Natural killer cell treated with Interleukin-12 subunit alpha and Interleukin-12 subunit beta and Interleukin-15 and Interleukin-18, amount 100 ng/mL, for 72 hours (primary cell): Measurements from ENCODE around the gene KCNIP4. TPM values are rescaled to one million over a fixed set of nuclear protein-coding genes. Genes with fewer than 3 reads are reported as not detected.

Source experiments
- ATAC-seq, 2 donors: fragments of 150-1000 bp; cut with Tn5 transposase in 1 of 2; sonication (Bioruptor Pico), chemical (Tn5 transposase) in 1 of 2; 2 replicates each; pipeline ENCODE4 v1.10.0; 2021
- DNase-seq: peaks from one replicate; pipeline ENCODE4 v3.0.0; 2022; ENCODE audit warnings: low spot score
- H3K27ac Mint-ChIP-seq, 2 donors: 1 replicate in 1 of 2; 2 replicates in 1 of 2; pipeline ENCODE4 v1.8.0; 2022; ENCODE audit warnings: mixed read lengths in 2 of 2, mild to moderate bottlenecking in 1 of 2, moderate library complexity in 1 of 2
- H3K27me3 Mint-ChIP-seq, 2 donors: 1 replicate in 1 of 2; 2 replicates in 1 of 2; pipeline ENCODE4 v1.8.0; 2022; ENCODE audit warnings: mixed read lengths in 2 of 2
- H3K36me3 Mint-ChIP-seq: one replicate; pipeline ENCODE4 v1.8.0; 2022; ENCODE audit warnings: mixed read lengths
- H3K4me1 Mint-ChIP-seq, 2 donors: 1 replicate in 1 of 2; 2 replicates in 1 of 2; pipeline ENCODE4 v1.8.0; 2022; ENCODE audit warnings: low read depth in 2 of 2, mixed read lengths in 2 of 2, mild to moderate bottlenecking in 1 of 2
- H3K4me3 Mint-ChIP-seq: one replicate; pipeline ENCODE4 v1.8.0; 2022; ENCODE audit warnings: mixed read lengths
- H3K9me3 Mint-ChIP-seq: 2 replicates; pipeline ENCODE4 v1.8.0; 2022; ENCODE audit warnings: mixed read lengths
- total RNA-seq, 2 donors: library from RNA; stranded (reverse); gene quantifications; one replicate each; pipeline ENCODE4 v1.2.3, GENCODE V29; 2022

The KCNIP4 gene
- total RNA-seq, 2 donors from 2014 or later = not detected

DNA sequence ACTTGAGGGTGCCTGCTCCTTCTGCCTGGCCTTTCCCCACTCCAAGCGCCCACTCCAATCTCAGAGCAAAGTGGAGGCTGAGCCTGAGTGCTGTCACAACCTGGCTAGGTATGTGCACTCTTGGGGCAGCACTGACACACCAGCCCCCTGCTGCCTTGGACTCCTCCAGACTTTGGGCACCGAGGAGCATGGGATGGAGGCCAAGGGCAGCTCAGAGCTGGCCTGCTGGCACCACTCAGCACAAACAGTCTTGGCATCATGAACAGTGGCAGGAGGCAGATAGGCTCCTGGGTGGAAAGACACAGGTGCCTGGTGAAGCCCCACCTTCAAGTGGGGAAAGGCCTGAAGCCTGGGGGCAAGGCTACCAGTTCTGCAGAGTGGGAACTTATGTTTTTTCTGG lies 91.8 kb downstream of the KCNIP4 start:
- no peaks in the 10 kb centered on the region for H3K36me3 Mint-ChIP-seq
- no peak for DNase-seq
- ATAC-seq = no peak
- H3K4me3 Mint-ChIP-seq = no peak overlapping the region
- no peaks in the 10 kb centered on the region for H3K4me1 Mint-ChIP-seq
- H3K27me3 Mint-ChIP-seq = no peaks in the 10 kb centered on the region
- peaks cover 3% of the 10 kb centered on the region for H3K9me3 Mint-ChIP-seq
- no peak overlapping the region for H3K27ac Mint-ChIP-seq

DNA sequence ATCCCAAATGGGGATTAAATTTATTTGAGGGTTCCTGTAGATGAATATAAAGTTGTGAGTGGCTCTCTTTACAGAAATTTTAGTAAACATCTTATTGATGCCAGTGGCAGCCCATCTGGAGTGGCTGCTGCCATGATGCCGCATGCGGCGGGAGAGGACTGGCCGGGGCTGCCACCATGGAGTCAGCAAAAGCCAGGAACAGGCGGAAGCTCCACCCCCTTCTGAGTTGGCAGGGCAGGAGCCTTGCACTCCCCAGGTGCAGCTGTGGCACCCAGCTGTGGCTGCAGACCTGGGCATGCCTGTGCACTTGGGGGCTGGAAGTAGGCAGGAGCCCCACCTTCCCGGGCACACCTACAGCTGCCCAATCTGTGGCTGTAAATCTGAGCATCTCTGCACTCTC lies 92.3 kb downstream of the KCNIP4 start:
- Mint-ChIP-seq H3K4me1 (no peaks in the 10 kb centered on the region), H3K4me3 (no peak overlapping the region), H3K9me3 (peaks cover 3% of the 10 kb centered on the region), H3K36me3 (no peaks in the 10 kb centered on the region), H3K27ac (no peak overlapping the region), H3K27me3 (no peaks in the 10 kb centered on the region)
- no peak for ATAC-seq
- DNase-seq = no peak

DNA sequence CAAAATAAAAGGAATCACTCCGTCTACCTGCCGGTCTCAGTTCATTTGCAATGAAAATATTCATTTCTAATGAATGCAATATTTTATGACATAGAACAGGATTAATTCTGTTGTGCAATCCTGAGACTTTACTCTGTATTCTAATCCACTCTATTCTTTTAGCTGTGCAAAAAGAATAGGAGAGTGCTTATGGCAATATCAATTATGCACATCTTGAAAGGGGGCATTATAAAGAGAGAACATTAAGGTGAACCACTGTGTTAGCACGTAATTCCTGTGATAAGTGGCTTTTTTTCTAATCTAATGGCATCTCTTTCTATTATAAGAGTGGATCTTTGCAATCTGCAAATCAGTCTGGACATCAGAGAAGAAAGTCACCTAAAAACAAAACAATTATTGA lies 99.5 kb downstream of the KCNIP4 start:
- Mint-ChIP-seq H3K9me3 (peaks cover 3% of the 10 kb centered on the region), H3K4me3 (no peak overlapping the region), H3K27ac (no peak overlapping the region), H3K4me1 (no peaks in the 10 kb centered on the region), H3K27me3 (no peaks in the 10 kb centered on the region), H3K36me3 (no peaks in the 10 kb centered on the region)
- ATAC-seq (no peak), DNase-seq (no peak)

DNA sequence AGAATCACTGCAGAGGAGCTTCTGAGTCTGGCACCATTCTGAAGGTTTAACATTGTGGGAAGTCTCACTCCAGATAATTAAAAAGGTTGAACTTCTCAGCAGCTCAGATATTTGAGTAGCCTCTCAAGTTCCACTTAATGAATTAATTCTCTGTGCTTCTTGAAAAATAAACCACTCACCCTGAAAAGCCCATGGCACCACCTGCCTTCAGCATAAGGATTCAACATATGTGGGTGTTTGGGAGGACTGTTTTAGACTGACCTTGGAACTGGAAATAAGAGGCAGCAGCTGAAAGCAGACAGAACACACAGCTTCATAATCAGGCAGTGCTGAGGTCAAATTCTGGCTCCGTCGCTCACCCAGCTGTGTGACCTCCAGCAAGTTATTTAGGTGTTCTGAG lies 100.6 kb downstream of the KCNIP4 start:
- Mint-ChIP-seq H3K4me1 (no peaks in the 10 kb centered on the region), H3K9me3 (no peaks in the 10 kb centered on the region), H3K4me3 (no peak overlapping the region), H3K27me3 (no peaks in the 10 kb centered on the region), H3K36me3 (no peaks in the 10 kb centered on the region), H3K27ac (no peak overlapping the region)
- DNase-seq (no peak), ATAC-seq (no peak)

DNA sequence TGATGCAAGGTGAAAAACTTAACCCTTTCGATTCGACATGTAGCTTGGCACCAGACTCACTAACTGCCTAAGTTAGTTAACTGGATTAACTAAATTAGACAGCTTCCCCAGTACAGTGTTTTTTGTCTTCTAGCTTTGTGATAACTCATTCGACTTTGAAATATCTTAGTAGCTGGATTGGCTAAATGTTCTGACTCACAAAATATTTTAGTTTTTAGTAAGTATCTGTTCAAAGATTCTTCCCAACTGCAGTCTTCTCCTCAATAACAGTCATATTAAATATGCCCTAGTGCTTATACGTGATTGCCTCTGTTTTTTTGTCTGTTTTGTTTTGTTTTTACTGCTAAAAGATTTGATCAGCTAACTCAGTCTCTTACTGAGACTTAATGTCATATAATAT lies 102.9 kb downstream of the KCNIP4 start:
- DNase-seq (no peak), ATAC-seq (no peak)
- no peaks in the 10 kb centered on the region for H3K36me3 Mint-ChIP-seq
- H3K27me3 Mint-ChIP-seq = no peaks in the 10 kb centered on the region
- no peak overlapping the region for H3K27ac Mint-ChIP-seq
- H3K4me1 Mint-ChIP-seq = no peaks in the 10 kb centered on the region
- H3K4me3 Mint-ChIP-seq = no peak overlapping the region
- H3K9me3 Mint-ChIP-seq = no peaks in the 10 kb centered on the region

DNA sequence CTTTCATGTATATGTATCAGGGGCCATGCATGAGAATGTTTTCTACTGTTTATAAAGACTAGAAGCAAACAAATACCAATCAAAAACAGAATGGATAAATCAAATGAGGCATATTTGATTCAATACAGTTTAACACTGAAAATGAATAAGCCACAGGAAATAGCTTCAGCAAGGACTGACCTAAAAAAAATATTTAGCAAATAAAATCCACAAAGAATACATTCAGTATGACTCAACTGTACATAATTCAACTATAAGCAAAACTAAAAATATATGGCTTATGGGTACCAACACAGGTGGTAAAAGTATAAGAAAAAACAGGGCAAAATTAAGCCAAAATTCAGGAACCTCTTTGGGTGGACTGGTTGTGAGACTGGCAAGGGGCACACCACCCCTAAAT lies 112.9 kb downstream of the KCNIP4 start:
- peaks cover 6% of the 10 kb centered on the region for H3K9me3 Mint-ChIP-seq
- H3K27me3 Mint-ChIP-seq = no peaks in the 10 kb centered on the region
- no peaks in the 10 kb centered on the region for H3K4me1 Mint-ChIP-seq
- H3K4me3 Mint-ChIP-seq = no peak overlapping the region
- DNase-seq (no peak), ATAC-seq (no peak)
- H3K27ac Mint-ChIP-seq = no peak overlapping the region
- no peaks in the 10 kb centered on the region for H3K36me3 Mint-ChIP-seq

DNA sequence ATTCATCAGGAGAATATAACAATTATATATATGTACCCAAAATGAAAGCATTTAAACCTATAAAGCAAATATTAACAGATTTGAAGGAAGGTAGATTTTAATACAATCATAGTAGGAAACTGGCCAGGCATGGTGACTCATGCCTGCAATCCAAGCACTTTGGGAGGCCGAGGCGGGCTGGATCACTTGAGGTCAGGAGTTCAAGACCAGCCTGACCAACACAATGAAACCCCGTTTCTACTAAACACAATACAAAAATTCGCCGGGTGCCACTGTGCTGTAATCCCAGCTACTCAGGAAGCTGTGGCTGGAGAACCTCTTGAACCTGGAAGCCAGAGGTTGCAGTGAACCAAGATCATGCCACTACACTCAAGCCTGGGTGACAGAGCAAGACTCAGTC lies 118.3 kb downstream of the KCNIP4 start:
- ATAC-seq = no peak
- Mint-ChIP-seq H3K27me3 (no peaks in the 10 kb centered on the region), H3K9me3 (peaks cover 6% of the 10 kb centered on the region), H3K4me3 (no peak overlapping the region), H3K27ac (no peak overlapping the region), H3K4me1 (no peaks in the 10 kb centered on the region), H3K36me3 (no peaks in the 10 kb centered on the region)
- DNase-seq = no peak

DNA sequence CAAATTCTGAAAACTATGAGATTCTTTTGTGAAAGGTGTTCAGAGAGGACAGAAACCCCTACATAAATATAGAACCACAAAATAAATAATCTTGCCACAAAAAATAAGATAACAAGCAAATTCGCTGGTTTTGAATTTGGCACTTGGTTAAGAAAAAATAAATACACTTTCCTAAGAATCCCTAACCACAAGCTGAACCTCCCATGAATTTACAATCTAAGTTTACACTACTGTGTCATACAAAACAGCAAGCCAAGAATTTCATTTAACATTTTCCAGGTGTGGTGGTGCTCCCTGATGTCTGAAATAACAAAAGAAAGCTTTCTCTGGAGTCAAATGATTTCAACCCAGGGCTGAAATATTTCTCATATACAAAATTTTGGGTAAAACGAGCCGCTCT lies 121.0 kb downstream of the KCNIP4 start:
- no peak overlapping the region for H3K4me3 Mint-ChIP-seq
- H3K9me3 Mint-ChIP-seq = peaks cover 6% of the 10 kb centered on the region
- no peak for ATAC-seq
- no peak overlapping the region for H3K27ac Mint-ChIP-seq
- H3K27me3 Mint-ChIP-seq = no peaks in the 10 kb centered on the region
- H3K4me1 Mint-ChIP-seq = no peaks in the 10 kb centered on the region
- H3K36me3 Mint-ChIP-seq = no peaks in the 10 kb centered on the region
- DNase-seq = no peak

DNA sequence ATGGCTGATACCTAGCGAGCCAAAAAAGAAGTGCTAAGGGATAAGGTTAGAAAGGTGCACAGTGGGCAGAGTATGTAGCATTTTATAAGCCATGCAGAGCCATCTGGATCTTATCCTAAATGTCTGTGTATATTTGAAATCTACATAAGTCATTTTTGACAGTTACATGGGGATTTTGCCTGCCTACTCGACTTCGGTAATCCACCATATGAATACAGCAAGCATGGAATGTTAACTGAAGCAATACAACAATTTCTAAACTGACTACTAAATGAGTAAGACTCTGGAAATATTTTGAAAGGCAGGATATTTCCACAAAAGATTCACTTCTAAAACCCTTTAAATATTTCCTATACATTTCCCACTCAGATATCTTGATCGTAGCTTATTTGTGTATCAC lies 122.5 kb downstream of the KCNIP4 start:
- no peaks in the 10 kb centered on the region for H3K36me3 Mint-ChIP-seq
- H3K4me1 Mint-ChIP-seq = no peaks in the 10 kb centered on the region
- H3K27me3 Mint-ChIP-seq = no peaks in the 10 kb centered on the region
- ATAC-seq = no peak
- DNase-seq = no peak
- H3K4me3 Mint-ChIP-seq = no peak overlapping the region
- no peak overlapping the region for H3K27ac Mint-ChIP-seq
- H3K9me3 Mint-ChIP-seq = no peaks in the 10 kb centered on the region

DNA sequence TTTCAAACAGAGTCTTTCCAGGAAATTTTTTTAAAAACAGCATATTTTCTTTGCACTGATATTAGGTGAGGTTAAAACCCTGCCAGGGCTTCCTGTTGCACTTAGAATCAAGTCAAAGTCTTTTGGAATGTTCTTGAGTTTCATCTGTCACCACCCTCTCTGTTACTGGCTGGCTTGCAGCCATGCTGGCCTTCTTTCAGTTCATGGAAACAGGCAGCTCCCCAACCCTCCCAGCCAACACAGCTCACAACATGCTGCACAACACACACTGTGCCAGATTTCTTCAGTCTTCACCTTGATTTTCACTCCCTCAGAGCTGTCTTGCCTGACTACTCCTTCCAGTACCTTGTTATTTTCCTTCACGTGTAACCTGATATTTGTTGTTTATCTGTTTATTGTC lies 129.5 kb downstream of the KCNIP4 start:
- H3K27me3 Mint-ChIP-seq = no peaks in the 10 kb centered on the region
- ATAC-seq (no peak), DNase-seq (no peak)
- no peak overlapping the region for H3K4me3 Mint-ChIP-seq
- no peaks in the 10 kb centered on the region for H3K4me1 Mint-ChIP-seq
- H3K9me3 Mint-ChIP-seq = peaks cover 6% of the 10 kb centered on the region
- H3K27ac Mint-ChIP-seq = no peak overlapping the region
- H3K36me3 Mint-ChIP-seq = peaks cover 7% of the 10 kb centered on the region

DNA sequence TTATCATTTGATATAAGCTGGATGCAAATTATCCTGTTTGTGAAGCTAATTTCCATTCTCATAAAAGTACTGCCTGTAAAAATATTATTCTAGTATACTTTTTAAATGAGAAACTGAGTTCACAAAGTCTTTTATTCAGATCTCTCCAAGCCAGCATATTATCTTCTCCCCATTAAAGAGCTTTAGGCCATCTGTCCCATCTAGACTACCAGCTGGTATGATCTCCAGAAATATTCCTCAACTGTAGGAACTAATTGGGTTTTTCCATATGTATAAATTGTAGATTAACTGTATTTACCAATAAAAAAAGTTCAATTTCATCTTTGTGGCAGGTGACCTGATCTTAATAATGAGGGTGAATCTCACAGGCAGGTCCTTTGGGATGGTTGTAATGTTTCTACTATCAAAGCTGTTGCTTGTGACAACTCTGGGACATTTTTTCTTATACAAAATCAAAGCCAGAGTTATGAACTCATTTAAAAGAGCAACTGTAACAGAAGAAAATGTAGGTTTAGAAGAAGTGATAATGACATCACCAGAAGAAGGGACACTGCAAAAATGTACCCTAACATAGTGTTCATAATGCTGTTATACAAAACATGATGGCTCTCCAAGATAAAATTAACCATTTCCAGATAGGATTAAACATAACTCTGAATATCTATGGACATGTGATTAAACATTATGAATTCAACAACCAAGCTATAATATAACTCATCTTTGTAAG lies 132.8 kb downstream of the KCNIP4 start:
- H3K4me3 Mint-ChIP-seq = no peak overlapping the region
- H3K4me1 Mint-ChIP-seq = no peaks in the 10 kb centered on the region
- DNase-seq = no peak
- peaks cover 6% of the 10 kb centered on the region for H3K9me3 Mint-ChIP-seq
- H3K27ac Mint-ChIP-seq = no peak overlapping the region
- no peak for ATAC-seq
- peaks cover 7% of the 10 kb centered on the region for H3K36me3 Mint-ChIP-seq
- no peaks in the 10 kb centered on the region for H3K27me3 Mint-ChIP-seq

DNA sequence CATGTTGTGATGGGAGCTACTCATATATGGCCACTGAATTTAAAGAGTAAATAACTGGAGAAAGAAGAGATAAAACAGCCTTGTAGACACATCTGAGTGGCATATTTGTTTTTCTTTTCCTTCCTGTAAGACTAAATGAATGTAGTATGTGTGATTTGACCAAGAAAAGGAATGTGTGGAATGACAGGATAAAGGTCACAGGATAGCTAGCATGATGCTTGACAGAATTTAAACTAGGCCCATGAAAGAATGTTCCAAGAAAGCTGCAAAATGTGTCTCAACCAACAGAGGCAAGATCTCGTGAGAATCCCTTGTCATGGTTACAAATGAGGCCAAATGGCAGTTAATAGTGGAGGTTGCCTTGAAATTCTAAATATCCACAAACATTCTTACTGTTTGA lies 137.0 kb downstream of the KCNIP4 start:
- Mint-ChIP-seq H3K4me3 (no peak overlapping the region), H3K27ac (no peak overlapping the region), H3K36me3 (no peaks in the 10 kb centered on the region), H3K27me3 (no peaks in the 10 kb centered on the region), H3K4me1 (no peaks in the 10 kb centered on the region), H3K9me3 (peaks cover 3% of the 10 kb centered on the region)
- ATAC-seq (no peak), DNase-seq (no peak)

DNA sequence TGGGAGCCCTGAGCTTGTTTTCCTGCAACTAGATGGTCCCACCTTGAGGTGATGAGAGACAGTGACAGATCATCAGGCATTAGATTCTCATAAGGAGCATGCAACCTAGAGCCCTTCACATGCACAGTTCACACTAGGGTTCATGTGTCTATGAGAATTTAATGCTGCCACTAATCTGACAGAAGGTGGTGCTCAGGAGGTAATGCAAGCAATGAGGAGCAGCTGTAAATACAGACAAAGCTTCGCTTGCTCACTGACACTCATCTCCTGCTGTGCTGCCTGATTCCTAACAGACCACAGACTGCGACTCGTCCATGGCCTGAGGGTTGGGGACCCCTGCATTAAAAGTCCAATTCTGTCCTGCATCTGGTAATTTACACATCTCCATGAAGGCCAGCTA lies 141.6 kb downstream of the KCNIP4 start:
- no peak overlapping the region for H3K27ac Mint-ChIP-seq
- no peak for ATAC-seq

DNA sequence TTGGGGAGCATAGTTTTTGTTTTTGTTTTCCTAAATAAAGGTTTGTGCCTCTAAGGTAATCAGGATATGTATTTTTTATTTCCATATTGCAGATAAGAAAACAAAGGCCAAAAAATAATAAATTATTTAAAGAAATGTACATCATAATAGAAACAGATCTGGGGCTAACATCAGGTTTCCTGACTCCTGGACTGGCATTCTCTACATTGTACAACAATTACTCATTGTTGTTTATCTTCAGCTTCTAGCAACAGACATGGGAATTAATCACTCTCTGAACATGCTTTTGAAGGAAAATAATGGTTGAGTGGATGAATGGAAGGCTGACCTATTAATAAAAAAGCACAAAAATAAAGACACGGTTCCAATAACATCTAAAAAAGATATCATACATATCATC lies 146.2 kb downstream of the KCNIP4 start:
- DNase-seq = no peak
- no peaks in the 10 kb centered on the region for H3K36me3 Mint-ChIP-seq
- H3K27me3 Mint-ChIP-seq = no peaks in the 10 kb centered on the region
- no peak overlapping the region for H3K27ac Mint-ChIP-seq
- H3K4me3 Mint-ChIP-seq = no peak overlapping the region
- no peak for ATAC-seq
- no peaks in the 10 kb centered on the region for H3K9me3 Mint-ChIP-seq
- no peaks in the 10 kb centered on the region for H3K4me1 Mint-ChIP-seq

More for the DNA sequence above, 141.6 kb downstream of the KCNIP4 start:
- no peak overlapping the region for H3K4me3 Mint-ChIP-seq
- no peaks in the 10 kb centered on the region for H3K36me3 Mint-ChIP-seq
- H3K9me3 Mint-ChIP-seq = no peaks in the 10 kb centered on the region
- H3K4me1 Mint-ChIP-seq = no peaks in the 10 kb centered on the region
- no peaks in the 10 kb centered on the region for H3K27me3 Mint-ChIP-seq
- DNase-seq = no peak

DNA sequence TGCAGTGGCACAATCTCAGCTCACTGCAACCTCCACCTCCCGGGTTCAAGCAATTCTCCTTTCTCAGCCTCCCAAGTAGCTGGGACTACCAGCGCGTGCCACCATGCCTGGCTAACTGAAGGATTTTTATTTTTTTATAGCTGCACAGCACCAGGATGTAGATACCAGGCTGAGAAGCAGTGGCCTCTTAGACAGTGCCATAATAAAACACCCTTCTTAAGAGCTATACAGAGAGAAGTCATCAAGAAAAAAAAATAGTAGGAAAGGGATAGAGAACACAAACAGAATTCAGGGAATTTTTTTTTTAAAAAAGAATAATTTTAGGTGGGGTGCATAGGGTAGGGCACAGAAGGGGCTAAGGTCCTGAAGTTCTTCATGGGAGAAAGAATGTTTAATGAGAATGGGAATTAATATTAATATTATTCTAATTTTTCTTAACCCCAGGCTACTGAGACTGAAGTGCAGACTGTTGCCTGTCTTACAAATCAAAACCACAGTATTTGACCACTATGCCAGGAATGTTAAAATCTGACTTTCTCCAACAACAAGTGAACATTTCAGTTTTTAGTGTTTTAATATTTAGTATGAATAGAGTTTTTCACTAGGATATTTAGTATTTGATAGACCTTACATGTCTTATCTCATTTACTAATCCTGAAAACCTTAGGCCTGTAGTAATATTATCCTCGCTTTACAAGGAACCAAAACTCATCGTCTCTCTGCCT lies 146.7 kb downstream of the KCNIP4 start:
- Mint-ChIP-seq H3K9me3 (no peaks in the 10 kb centered on the region), H3K4me1 (no peaks in the 10 kb centered on the region), H3K27ac (no peak overlapping the region), H3K36me3 (no peaks in the 10 kb centered on the region), H3K4me3 (no peak overlapping the region), H3K27me3 (no peaks in the 10 kb centered on the region)
- DNase-seq (no peak), ATAC-seq (no peak)
